Measurements from ENCODE around the gene MARK3.

MARK3 gene

DNA sequence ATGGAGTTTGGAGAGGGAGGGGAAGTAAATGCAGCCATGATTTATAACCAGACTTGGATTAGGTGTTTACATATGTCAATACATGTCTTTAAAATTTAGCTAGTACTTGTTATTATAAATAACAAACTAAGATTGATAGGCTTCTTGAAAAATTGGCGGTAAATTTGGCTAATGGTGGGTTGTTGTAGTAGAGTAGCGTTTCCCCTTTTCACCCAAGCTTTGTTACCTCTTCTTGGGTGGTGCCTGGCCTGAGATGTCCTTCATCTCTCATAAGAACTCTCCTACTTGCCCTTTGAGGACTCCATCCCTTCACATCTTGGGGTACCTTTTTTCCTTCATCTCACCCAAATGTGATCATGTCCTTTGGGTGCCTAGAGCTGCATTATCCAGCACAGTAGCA, 11.2 kb downstream of the MARK3 start:
- DNase-seq (ENCODE audit: low spot score): no peak

DNA sequence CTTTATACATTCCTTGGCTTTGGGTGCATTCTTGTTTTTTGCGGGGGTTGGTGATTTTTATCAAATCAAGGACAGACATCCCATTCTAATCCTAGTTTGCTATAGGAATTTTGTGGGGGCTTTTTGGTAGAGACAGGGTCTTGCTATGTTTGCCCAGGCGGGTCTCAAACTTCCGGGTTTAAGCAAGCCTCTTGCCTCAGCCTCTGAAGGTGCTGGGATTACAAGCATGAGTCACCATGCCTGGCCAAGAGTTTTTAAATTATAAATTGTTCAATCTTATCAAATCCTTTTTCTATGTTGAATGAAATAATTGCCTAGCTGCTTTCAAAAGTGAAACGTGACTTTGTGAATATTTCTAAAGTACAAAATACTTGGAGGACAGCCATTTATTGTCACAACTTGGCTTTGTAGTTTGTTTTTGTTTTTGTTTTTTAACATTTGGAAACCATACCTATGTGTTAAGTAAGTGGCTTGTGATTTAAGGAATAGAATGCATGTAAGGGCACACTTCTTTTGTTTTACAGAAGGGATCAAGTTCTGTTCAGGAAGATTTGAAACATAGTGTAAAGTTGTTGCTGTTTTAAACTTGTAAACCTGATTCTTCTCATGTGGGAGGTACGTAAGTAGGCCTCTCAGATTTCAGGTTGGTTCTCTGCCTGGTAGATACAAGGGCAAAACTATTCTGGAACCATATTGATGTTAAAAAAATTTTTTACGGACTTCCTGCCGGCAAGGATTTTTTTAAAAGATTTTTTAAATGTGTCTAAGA, 13.4 kb downstream of the MARK3 start:
- DNase-seq (ENCODE audit: low spot score): no peak

DNA sequence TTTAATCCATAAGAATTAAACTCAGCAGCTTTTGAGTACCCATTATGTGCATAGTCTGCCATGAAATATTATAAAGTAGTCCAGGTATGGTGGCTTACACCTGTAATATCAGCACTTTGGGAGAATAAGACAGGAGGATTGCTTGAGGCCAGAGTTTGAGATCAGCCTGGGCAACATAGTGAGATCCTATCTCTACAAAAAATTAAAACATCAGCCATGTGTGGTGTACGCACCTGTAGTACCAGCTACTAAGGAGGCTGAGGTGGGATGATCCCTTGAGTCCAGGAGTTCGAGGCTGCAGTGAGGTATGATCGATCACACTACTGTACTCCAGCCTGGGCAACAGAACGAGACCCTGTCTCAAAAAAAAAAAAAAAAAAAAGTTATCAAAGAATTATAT, 15.3 kb downstream of the MARK3 start:
- no peak for DNase-seq (ENCODE audit: low spot score)

DNA sequence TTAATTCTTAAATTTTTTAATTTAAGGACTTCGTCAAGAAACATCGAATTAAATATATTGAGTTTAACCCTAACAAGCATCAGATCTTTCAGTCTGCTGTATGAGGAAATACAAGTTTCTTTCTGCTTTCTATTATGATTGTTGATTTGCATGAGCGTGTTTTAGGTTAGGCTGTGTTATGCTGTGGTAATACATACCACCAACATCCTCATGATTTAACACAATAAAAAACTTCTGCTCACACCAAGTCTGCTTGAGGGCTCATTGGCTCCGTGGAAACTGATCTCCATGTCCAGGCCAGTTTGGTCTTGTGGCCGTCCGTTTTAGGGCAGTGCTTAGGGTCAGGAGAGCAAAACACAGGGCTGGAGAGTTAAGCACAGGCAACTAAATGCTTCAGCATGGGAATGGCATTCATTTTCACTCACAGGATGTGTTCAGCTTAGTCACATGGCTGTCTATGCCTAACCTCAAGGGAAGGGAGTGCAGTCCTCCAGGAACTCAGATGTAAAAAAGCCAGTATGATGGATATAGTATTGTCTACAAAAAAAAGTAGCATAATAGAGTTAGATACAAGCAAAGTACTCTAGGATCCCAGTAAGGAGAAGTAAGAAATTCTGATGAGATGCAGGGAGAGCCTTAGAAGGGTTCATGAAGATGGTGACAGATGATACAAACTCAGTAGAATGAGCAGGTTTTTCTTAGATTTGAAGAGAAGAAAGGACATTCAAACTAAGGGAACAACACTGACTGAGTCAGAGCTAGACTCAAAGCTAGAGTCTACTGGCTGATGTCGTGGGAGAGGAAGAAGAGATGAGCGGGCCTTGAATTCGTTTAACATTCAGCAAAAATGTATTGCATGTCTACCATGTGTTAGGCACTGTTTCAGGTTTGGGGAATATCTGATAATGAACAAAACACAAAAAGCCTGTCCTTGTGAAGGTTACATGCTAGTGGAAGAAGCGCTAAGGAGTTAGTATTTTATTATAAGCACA, 16.3 kb downstream of the MARK3 start:
- no peak for DNase-seq (ENCODE audit: low spot score)

DNA sequence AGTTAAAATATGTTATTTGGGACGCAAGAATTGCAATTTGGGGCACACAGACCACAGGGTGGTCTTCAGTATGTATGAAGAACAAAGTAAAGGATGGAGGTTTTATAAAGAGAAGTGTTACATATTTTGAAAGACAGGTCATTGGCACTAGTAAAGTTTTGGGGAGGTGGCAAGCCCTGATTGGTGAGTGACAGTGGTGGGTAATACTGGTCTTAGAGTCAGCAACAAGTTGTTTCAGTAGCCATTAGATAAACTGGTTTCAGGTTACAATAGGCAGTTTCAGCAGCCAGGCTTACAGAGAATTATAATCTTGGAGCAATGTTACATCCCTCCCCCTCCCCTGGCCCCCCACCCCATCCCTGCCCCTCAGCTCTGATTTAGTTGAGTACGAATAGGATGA, 17.5 kb downstream of the MARK3 start:
- no peak for DNase-seq (ENCODE audit: low spot score)

DNA sequence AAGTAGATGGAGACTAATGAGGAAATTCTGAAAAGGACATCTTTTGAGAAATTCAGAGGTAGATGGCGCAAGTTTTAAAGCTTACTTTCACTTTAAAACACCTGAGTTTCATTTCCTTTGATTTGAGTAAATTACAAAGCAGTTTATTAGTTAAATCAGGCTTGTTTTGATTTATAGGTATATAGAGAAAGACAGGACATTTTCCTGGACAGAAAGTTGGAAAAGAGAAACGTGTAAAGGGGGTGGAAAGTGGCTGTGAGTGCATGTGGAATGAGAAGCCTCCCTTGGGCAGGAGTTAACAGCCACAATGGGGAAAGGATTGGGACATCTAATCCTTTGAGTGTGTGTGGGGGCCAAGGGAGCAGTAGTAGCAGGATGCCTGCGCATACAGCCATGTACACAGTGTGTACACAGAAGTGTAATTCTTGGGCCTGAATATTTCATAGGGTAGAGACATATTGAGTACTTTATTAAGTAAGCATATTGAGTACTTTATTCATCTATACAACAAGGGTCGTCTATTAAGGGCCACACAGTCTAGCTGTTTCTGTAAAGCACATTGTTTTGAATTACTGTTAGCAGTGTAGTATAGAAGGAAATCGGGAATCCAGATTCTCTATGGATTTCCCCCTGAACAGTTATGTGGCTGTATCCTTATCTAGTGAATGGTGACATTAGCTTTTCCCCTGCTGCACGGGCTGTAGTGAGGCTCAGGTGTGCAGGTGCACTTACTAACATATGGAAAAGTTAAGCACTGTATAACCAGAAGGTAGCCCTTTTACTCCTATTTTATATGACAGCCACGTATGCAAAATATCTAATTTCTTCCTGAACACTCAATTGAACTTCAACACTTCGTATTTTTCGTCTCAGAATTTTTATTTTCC, 19.1 kb downstream of the MARK3 start:
- DNase-seq (ENCODE audit: low spot score): no peak

DNA sequence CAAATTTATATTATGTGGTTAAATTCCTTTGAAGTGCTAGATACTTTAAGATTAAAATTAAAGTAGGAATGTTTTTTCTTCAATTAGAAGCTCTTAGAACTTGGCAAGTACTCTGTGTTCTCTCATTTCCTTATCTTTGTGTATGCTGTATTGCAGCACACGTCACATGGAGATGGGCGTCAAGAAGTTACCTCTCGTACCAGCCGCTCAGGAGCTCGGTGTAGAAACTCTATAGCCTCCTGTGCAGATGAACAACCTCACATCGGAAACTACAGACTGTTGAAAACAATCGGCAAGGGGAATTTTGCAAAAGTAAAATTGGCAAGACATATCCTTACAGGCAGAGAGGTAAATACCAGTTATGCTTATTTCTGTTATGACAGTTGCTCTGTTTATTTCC, 19.7 kb downstream of the MARK3 start:
- DNase-seq (ENCODE audit: low spot score): no peak

DNA sequence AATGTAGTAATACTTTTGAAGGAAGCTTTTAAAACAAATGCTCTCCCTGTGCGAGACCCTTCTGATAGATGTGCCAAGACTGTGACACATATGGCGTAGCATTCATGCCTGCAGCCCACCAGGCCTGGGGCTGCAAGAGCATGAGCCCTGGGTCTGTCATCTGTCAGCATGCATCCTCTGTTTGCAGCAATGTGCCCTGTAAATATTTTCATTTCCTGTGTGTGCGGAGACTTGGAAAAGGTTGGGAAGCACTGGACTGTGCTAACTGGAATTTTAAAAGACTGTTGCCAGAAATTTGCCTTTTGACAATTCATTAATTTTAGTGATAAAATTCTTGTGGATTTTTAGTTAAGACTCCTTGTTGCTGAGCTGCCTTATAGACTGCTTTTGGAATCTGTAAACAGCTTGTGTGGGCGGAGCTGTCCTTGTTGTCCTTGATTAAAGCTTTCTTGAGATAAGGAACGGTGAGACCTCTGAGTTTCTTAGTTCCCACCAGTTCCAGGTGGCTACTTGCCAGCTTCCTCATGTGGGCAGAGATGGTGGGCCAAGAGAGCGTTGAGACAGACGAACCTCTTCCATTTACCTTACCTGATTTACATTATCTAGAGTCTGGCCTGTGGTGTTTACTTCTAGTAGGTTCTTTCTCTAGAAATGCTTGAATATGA, 23.4 kb downstream of the MARK3 start:
- DNase-seq (ENCODE audit: low spot score): no peak

DNA sequence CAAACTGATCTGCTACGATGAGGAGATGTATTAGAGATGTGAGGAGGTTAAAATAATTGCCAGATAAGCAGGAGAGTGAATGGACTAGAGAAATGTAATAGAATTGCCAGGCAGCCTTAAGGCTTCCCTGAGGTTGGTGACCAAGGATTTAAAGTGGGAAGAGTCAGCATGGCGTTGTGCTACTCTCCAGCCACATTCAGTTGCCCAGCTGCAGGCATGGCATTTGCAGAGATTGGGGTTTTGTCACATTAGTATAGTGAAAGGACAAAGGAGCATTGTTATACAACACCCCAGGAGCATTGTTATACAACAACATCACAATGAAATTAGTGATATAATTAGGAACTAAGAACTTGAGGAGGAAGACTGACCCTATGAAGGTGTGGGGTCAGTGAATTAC, 31.7 kb downstream of the MARK3 start:
- no peak for DNase-seq (ENCODE audit: low spot score)

DNA sequence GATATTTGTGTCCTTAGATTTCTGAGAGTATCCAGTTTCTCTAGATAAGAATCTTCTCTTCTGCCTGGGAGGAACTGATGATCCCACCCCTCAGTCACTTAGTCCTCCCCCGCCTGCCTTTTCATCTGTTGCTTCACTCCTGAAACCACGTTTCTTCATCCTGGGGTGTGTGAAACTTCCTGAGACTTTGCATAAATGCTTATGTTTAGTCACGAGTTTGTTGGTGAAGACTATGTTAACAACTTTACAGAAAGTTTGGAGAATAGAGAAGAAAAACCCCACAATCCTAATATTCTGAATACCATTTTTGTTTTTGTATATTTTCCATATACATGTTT, 33.2 kb downstream of the MARK3 start:
- DNase-seq (ENCODE audit: low spot score): no peak

DNA sequence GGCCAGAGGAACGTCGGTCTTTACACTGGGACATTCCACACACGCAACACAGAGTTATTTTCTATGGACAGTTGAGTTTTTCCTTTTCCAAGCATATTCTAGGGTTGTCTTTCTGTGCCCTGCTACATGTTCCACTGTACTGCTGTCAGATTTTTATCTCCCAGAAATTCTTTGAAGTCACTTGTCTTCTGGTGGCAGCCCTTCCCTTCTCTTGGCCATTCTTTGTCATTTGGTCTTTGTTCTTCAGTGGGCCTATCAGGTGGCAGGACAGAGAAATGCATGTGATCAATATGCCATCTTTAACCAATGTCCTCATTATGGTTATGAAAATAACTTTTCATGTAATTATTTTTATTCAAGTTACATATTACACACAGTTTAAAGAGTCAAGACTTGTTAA, 36.3 kb downstream of the MARK3 start:
- DNase-seq (ENCODE audit: low spot score): no peak

DNA sequence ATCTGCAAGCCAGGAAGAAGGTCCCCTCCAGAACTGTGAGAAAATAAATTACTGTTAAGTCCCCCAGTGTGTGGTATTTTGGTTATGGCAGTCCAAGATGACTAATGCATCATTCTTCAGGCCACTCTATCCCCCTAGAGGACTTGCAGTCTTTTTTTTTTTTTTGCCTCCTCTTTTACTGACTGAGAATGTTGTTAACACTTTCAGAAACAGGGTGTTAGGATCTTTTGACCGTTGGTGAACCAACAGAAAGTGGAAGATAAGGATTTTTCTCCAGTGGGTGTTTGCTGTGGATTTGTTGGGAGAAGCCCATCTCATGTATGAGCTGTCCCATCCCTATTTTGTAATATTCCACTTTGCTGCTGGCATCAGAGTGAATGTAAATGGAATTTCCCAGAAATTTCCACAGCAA, 37.8 kb downstream of the MARK3 start:
- DNase-seq (ENCODE audit: low spot score): no peak

DNA sequence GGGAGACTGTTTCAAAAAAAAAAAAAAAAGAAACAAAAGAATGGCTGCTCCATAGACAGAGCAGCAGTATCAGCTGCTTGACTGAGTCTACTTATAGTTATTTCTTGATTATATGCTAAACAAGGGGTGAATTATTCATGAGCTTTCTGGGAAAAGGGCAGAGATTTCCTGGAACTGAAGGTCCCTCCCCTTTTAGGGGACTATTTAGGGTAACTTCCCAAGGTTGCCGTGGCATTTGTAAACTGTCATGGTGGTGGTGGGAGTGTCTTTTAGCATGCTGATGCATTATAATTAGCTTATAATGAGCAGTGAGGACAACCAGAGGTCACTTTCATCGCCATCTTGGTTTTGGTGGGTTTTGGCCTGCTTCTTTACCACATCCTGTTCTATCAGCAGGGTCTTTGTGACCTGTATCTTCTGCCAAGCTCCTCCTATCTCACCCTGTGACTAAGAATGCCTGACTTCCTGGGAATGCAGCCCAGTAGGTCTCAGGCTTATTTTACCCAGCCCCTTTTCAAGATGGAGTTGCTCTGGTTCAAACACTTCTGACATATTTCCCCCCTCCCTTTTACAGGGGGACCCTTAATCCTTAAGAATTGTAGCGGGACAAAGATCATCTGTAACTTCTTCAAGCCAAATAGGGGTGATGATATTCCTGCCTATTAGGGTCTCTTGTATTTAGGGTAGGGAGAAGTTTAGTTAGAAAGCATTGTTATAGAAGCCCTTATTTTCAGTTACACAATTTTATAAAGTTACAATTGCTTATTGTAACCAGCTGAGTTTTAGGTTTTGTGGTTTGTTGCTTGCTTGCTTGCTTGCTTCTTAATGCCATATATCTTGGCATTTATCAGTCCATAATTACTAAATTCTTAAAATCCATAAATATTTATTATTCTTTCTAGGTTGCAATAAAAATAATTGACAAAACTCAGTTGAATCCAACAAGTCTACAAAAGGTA, 42.5 kb downstream of the MARK3 start:
- no peak for DNase-seq (ENCODE audit: low spot score)

DNA sequence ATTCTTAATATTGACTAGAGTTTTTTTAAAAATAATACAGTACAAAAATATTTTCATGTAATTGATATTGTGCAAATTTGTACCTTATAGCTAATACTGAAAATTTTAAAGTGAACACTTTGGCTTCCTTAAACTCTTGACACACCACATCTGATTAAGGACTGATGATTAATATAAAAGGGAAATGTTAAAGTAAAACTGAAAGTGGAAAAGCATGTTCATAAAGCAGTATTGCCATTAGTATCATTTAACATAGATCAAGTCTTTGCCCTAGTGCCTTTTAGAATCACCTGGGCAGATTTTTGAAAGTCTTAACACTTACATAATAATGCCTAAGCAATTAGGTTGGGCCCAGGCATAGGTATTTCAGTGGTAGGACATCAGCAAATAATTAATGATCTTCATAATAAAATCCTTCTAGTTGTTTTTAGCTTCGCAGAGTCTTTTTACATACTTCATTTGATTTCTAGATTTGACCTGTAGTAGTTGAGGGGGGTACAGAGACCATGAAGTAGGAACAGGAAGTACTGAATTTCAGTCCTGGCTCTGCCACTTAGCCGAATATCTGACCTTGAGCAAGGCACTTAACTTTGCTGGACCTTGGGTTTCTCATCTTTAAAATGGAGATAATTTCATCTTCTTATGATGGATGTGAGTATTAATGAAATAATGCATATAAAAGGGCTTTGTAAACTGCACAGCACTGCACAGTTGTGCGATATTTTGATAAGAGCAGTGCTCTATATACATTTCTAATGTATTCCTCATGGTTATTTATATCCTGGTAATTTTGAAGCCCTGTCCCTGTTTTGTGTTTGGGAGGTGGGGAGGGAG, 43.7 kb downstream of the MARK3 start:
- no peak for DNase-seq (ENCODE audit: low spot score)

DNA sequence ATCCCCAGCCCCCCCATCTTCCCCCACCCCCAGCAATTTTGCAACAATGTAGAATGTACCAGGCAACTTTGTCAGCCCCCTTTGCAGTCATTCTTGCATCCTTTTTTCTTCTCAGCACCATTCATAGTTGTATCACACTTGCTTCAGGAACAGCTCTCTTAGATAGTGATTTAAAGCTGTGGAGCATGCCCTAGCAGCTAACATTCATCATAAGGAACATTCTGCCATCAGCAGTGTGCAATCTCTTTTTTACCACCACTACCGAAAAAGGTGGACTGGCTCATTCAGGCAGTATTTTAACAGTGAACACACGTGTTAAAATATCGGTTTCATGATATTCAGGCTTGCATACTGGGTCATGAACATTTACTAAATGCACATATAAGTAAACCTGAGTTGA, 45.1 kb downstream of the MARK3 start:
- no peak for DNase-seq (ENCODE audit: low spot score)

DNA sequence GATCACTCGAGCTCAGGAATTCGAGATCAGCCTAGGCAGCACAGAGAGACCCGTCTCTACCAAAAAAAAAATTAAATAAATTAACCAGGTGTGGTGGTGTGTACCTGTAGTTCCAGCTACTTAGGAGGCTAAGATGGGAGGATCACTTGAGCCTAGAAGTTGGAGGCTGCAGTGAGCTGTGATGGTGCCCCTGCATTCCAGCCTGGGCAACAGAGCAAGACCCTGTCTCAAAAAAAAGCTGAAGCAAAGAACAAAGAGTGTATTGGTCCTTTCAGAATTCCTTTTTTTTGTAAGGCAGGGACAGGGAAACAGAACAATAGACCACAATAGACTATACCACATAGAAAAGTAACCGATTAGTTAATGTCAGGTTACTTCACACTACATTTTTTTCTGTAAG, 47.4 kb downstream of the MARK3 start:
- no peak for DNase-seq (ENCODE audit: low spot score)

DNA sequence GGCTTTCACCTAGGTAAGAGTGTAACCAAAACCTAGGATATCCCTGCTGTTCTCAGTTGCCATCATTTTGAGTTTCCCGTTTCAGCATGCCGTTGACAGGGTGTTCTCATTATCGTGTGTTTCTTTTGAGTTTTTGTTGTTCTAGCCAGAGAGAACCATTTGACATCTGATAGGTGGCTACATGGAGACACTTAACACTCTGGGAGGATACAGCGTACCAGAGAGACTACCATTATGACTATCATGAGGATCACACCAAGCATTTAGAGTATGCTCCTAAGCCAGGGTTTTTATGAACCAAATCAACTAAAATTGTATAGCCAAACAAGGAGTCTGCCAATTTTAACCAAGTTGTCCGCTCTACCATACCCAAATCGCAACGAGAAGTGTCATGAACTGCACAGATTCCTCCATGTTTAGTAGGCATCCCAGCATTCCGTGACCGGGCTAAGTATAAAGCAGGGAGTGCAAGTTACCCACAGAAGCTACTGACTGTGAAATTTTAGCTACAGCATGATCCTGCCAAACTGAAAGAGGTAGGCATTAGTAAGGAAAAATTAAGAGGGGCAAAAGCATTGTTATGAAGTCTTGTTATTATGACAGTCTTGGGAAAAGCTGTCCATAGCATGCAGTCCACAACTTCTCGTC, 48.8 kb downstream of the MARK3 start:
- DNase-seq (ENCODE audit: low spot score): no peak

DNA sequence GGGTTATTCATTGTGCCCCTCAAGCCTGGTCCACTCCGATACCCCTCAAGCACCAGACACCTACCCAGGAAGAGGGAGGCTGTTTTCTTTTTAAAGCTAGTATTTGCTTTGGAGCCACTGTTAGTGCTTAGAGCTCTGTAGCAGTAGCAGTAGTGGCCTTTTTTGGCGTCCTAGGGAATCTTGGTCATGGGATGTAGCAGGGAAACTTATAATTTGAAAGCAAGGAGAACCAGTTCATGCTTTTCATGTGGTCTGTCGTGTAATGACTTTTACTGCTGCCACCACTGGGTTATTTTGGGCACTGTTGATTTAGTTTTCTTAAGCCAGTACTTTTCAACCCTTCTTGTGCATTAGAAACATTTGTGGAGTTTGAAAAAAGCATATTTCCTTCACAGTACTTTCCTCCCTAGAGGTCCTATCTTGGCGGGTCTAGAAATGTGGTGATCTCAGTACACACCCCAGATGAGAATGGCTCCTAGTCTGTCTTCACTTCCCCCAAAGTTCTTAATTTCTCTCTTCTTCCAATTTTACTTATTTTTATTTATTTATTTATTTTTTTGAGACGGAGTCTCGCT, 49.7 kb downstream of the MARK3 start:
- no peak for DNase-seq (ENCODE audit: low spot score)

DNA sequence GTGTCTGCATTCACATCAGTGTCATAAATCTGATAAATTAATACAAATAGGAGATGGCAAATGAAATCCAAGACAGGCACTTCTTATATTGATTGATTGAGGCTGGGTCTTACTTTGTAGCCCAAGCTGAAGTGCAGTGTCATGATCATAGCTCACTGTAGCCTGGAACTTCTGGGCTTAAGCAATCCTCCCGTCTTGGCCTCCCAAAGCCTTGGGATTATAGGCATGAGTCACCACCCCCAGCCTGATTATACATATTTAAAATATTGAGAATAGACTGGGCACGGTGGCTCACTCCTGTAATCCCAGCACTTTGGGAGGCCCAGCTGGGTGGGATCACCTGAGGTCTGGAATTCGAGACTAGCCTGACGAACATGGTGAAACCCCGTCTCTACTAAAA, 51.3 kb downstream of the MARK3 start:
- no peak for DNase-seq (ENCODE audit: low spot score)
